GM19239 (cell line): Measurements from ENCODE around the gene GPR132.

Experiments
- DNase-seq: peaks from one replicate; pipeline ENCODE4 v3.0.0; 2011; ENCODE audit warnings: low spot score; ENCODE audit not compliant: insufficient read length
- FAIRE-seq: peaks from 2 replicates; lab custom pipeline; 2011; peaks lifted over from hg19 to GRCh38; lab: Jason Lieb, UNC

Gene GPR132

GRCh38 chr14:105026802-105027563 is 38.2 kb downstream of the GPR132 start:
- no peak for DNase-seq
- FAIRE-seq: no peak

GRCh38 chr14:105026033-105026785 is 39.0 kb downstream of the GPR132 start:
- no peak for DNase-seq
- peak; percentile 88 for FAIRE-seq

GRCh38 chr14:105025429-105025828 is 39.8 kb downstream of the GPR132 start:
- DNase-seq: no peak
- no peak for FAIRE-seq

GRCh38 chr14:105023791-105024480 is 41.3 kb downstream of the GPR132 start:
- FAIRE-seq: no peak
- DNase-seq: no peak

- no peak for DNase-seq
- FAIRE-seq: no peak
These were observed 42.1 kb downstream of the GPR132 start for GRCh38 chr14:105023144-105023543.

GRCh38 chr14:105022276-105022670 is 43.0 kb downstream of the GPR132 start:
- no peak for DNase-seq
- FAIRE-seq: no peak

- FAIRE-seq (no peak), DNase-seq (no peak)
These were observed 43.5 kb downstream of the GPR132 start for GRCh38 chr14:105021656-105022275.

- FAIRE-seq (peak; percentile 93), DNase-seq (peak; percentile 96)
These were observed 44.2 kb downstream of the GPR132 start, which contains the start of gene CDCA4 for GRCh38 chr14:105020815-105021655. CDCA4 (minus strand) TSS chr14:105021083; CDS start chr14:105011929, 9,154 bp downstream.

GRCh38 chr14:105019861-105020814 is 45.1 kb downstream of the GPR132 start:
- no peak for FAIRE-seq
- no peak for DNase-seq

GRCh38 chr14:105018414-105018813 is 46.8 kb downstream of the GPR132 start:
- DNase-seq: no peak
- FAIRE-seq: no peak

GRCh38 chr14:105015905-105016304 is 49.3 kb downstream of the GPR132 start:
- FAIRE-seq (no peak), DNase-seq (no peak)

GRCh38 chr14:105015242-105015641 is 50.0 kb downstream of the GPR132 start:
- no peak for FAIRE-seq

GRCh38 chr14:105014631-105015030 is 50.6 kb downstream of the GPR132 start:
- DNase-seq: no peak
- no peak for FAIRE-seq

More at GRCh38 chr14:105015242-105015641, 50.0 kb downstream of the GPR132 start:
- DNase-seq: no peak

- FAIRE-seq (no peak), DNase-seq (no peak)
These were observed 51.2 kb downstream of the GPR132 start for GRCh38 chr14:105014032-105014431.

GRCh38 chr14:105013150-105013785 is 52.0 kb downstream of the GPR132 start:
- no peak for DNase-seq
- FAIRE-seq: no peak

- DNase-seq (no peak), FAIRE-seq (no peak)
These were observed 52.9 kb downstream of the GPR132 start for GRCh38 chr14:105012171-105012985.
